A549 (cell line): ENCODE data around the gene TSC22D3. TPM values are rescaled to one million over a fixed set of nuclear protein-coding genes. Genes with fewer than 3 reads are reported as not detected.

Experiments
- ATAC-seq, 2 experiments: fragments of 200-7000 bp in 1 of 2; fragments of >200 bp in 1 of 2; cut with Nextera tagmentation in 1 of 2; cut with Tn5 transposase in 1 of 2; 3 replicates each; pipeline versions ENCODE4 v1.8.0 to v1.9.1; 2018 to 2020; ENCODE audit warnings: mild to moderate bottlenecking in 1 of 2, moderate library complexity in 1 of 2
- CTCF ChIA-PET: fragments of 300-600 bp; sonication (Branson Sonifier 250); formaldehyde crosslinking; extraction: SDS; loops from one replicate; lab custom pipeline; 2021; ENCODE audit warnings: antibody characterized with exemption, inconsistent platforms; lab: Yijun Ruan, JAX
- POLR2A ChIA-PET: fragments of 350-600 bp; formaldehyde crosslinking; extraction: SDS; loops from one replicate; lab custom pipeline; 2021; ENCODE audit warnings: antibody characterized with exemption, inconsistent platforms; lab: Yijun Ruan, JAX
- DNase-seq, 2 experiments: peaks; one replicate each; pipeline versions ENCODE4 v3.0.0 to v3.0.0-alpha.2; 2011 to 2016; ENCODE audit warnings: low read depth in 1 of 2, low spot score in 1 of 2
- FAIRE-seq: peaks from 2 replicates; lab custom pipeline; 2011; peaks lifted over from hg19 to GRCh38; lab: Jason Lieb, UNC
- H3K27ac ChIP-seq, 2 experiments: fragments of >200 bp; sonication (Bioruptor Twin); formaldehyde crosslinking; 3 replicates each; pipeline ENCODE4 v1.5.1; 2016 to 2017
- H3K4me1 ChIP-seq: fragments of >200 bp; sonication (Bioruptor Twin); formaldehyde crosslinking; 3 replicates; pipeline ENCODE4 v1.6.1; 2016
- H3K4me2 ChIP-seq: fragments of >200 bp; sonication (Bioruptor Twin); formaldehyde crosslinking; 3 replicates; pipeline ENCODE4 v1.6.1; 2016
- H3K4me3 ChIP-seq: fragments of >200 bp; sonication (Bioruptor Twin); formaldehyde crosslinking; 3 replicates; pipeline ENCODE4 v1.5.1; 2016
- H3K9me3 ChIP-seq: fragments of >200 bp; sonication (Bioruptor Twin); formaldehyde crosslinking; 3 replicates; pipeline ENCODE4 v1.6.1; 2016
- CBX8 ChIP-seq: fragments of 200-600 bp; sonication (generic); IDR thresholded peaks from 2 replicates; pipeline ENCODE4 v1.6.1; 2016
- EP300 ChIP-seq, 2 experiments: fragments of >200 bp; sonication (Bioruptor Twin); formaldehyde crosslinking; IDR thresholded peaks; 2 replicates in 1 of 2; 3 replicates in 1 of 2; pipeline ENCODE4 v1.6.1; 2016 to 2017
- FOSL2 ChIP-seq, 2 experiments: fragments of 450-650 bp in 1 of 2; fragments of >200 bp in 1 of 2; sonication (Bioruptor Twin) in 1 of 2; formaldehyde crosslinking; IDR thresholded peaks; 2 replicates each; pipeline versions ENCODE4 v1.5.0 to v1.6.1; 2016 to 2020; ENCODE audit warnings: mild to moderate bottlenecking in 1 of 2, moderate library complexity in 1 of 2
- HOXB13 ChIP-seq: fragments of 250-450 bp; sonication (Bioruptor Pico); IDR thresholded peaks from 2 replicates; pipeline ENCODE4 v1.5.0; 2020; ENCODE audit warnings: low read depth, mild to moderate bottlenecking, moderate library complexity
- JUN ChIP-seq, 2 experiments: fragments of >200 bp; sonication (Bioruptor Twin); formaldehyde crosslinking; IDR thresholded peaks; 2 replicates in 1 of 2; 3 replicates in 1 of 2; pipeline ENCODE4 v1.6.1; 2016 to 2017
- KDM1A ChIP-seq: fragments of 200-600 bp; sonication (generic); IDR thresholded peaks from 2 replicates; pipeline ENCODE4 v1.6.1; 2016; ENCODE audit warnings: low read depth, mild to moderate bottlenecking
- MAFK ChIP-seq: fragments of 450-650 bp; IDR thresholded peaks from 2 replicates; pipeline ENCODE4 v1.6.1; 2014; ENCODE audit not compliant: partially characterized antibody
- MYC ChIP-seq: IDR thresholded peaks from 2 replicates; pipeline ENCODE4 v1.6.1; 2012; ENCODE audit warnings: mild to moderate bottlenecking, inconsistent platforms, low read length, improper control_type of control experiment, borderline replicate concordance
- RARB ChIP-seq: fragments of 250-450 bp; sonication (Bioruptor Pico); IDR thresholded peaks from 2 replicates; pipeline ENCODE4 v1.8.0; 2021; ENCODE audit warnings: mild to moderate bottlenecking, moderate library complexity
- RCOR1 ChIP-seq: fragments of 150-350 bp; IDR thresholded peaks from 2 replicates; pipeline ENCODE4 v1.6.1; 2014; ENCODE audit warnings: antibody characterized with exemption, low read length, low read depth
- RFX5 ChIP-seq: fragments of 450-650 bp; IDR thresholded peaks from 2 replicates; pipeline ENCODE4 v1.7.1; 2014; ENCODE audit warnings: antibody characterized with exemption, mild to moderate bottlenecking, moderate library complexity
- RNF2 ChIP-seq: fragments of 200-600 bp; sonication (generic); IDR thresholded peaks from 2 replicates; pipeline ENCODE4 v1.6.1; 2016; ENCODE audit warnings: low read depth, mild to moderate bottlenecking, antibody characterized with exemption, moderate library complexity, borderline replicate concordance
- SMC3 ChIP-seq: fragments of >200 bp; sonication (Bioruptor Twin); formaldehyde crosslinking; IDR thresholded peaks from 3 replicates; pipeline ENCODE4 v1.6.1; 2018; ENCODE audit warnings: inconsistent platforms
- ZNF302 ChIP-seq: fragments of 250-450 bp; sonication (Bioruptor Pico); IDR thresholded peaks from 2 replicates; pipeline ENCODE4 v1.9.0; 2021; ENCODE audit warnings: inconsistent platforms, mild to moderate bottlenecking, moderate library complexity
- ZSCAN20 ChIP-seq: fragments of 250-450 bp; sonication (Bioruptor Pico); IDR thresholded peaks from 2 replicates; pipeline ENCODE4 v1.8.0; 2022; ENCODE audit warnings: mild to moderate bottlenecking, moderate library complexity
- WGBS: methylation state at CpG from one replicate; pipeline ENCODE4 v1.1.6; 2017; ENCODE audit errors: missing lambda C conversion rate; 5-methylcytosine and 5-hydroxymethylcytosine counted together
- polyA plus RNA-seq, 4 experiments: library from polyadenylated mRNA; depleted of rRNA in 3 of 4; stranded (reverse); fragments of >200 nt; fragmentation: RNase III in 1 of 4; extraction: RNeasy Plus Mini Kit Qiagen cat#74134 plus additional on column Dnase treatment in 1 of 4; gene quantifications; 2 replicates in 3 of 4; 3 replicates in 1 of 4; pipeline ENCODE4 v1.2.3, GENCODE V29; 2011 to 2017
- TF ChIP-seq, protein P1 (sequence below): fragments of >200 bp; sonication (Bioruptor Twin); formaldehyde crosslinking; IDR thresholded peaks from 3 replicates; pipeline ENCODE4 v1.6.1; 2016
- TF ChIP-seq, protein P2 (sequence below): fragments of 250-450 bp; sonication (Bioruptor Pico); IDR thresholded peaks from 2 replicates; pipeline ENCODE4 v1.5.0; 2020; ENCODE audit warnings: low read depth, mild to moderate bottlenecking, moderate library complexity
- TF ChIP-seq, protein P3 (sequence below): fragments of 450-650 bp; IDR thresholded peaks from 2 replicates; pipeline ENCODE4 v1.6.1; 2014; ENCODE audit warnings: antibody characterized with exemption
- TF ChIP-seq, protein P4 (sequence below): fragments of 250-450 bp; sonication (Bioruptor Pico); IDR thresholded peaks from 2 replicates; pipeline ENCODE4 v1.5.0; 2021; ENCODE audit warnings: mild to moderate bottlenecking, moderate library complexity, borderline replicate concordance

Gene TSC22D3
- polyA plus RNA-seq, 2 of the 4 experiments (the other 2 are of a cell fraction): 12.2 to 65.4 TPM

DNA sequence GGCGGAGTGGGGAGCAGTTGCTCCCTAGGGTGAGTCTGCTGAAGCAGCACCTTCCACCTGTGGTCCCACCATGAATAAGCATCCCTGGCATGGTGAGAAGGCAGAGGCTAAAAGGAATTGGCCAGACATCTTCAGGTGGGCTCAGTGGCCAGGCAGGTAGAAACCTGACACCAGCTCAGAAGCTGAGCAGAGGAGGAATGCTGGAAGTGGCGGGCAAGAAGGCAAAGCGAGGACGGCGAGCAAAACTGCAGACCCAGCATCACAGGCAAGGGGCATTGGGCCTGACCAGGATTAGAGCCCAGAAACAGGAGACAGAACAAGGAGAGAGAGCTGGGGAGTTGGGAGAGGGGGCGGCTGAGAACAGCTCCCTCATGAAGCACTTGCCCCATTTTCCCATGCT, 25.3 kb downstream of the TSC22D3 start:
- FAIRE-seq (no peak), ATAC-seq (no peak), DNase-seq (no peak)
- Histone ChIP-seq H3K9me3 (no peaks in the 10 kb centered on the region), H3K27ac (no peak overlapping the region), H3K4me1 (peaks cover 11% of the 10 kb centered on the region), H3K4me2 (no peak overlapping the region), H3K4me3 (no peak overlapping the region)
- ChIA-PET CTCF (interaction anchor here (0.6 to 5.6 kb wide), 6 partner anchors 10 to 828 kb away, joined by 3 to 26 read pairs (median 3); partner anchors contain the start of genes NCBP2L and TSC22D3), POLR2A (no interaction called here)
- 91% methylated on average over 6 of the region's 6 CpGs for WGBS
- TF ChIP-seq RARB (CRISPR knock-in tag): no peak
- no peak for TF ChIP-seq HOXB13 (CRISPR knock-in tag)
- TF ChIP-seq, protein P1, sequence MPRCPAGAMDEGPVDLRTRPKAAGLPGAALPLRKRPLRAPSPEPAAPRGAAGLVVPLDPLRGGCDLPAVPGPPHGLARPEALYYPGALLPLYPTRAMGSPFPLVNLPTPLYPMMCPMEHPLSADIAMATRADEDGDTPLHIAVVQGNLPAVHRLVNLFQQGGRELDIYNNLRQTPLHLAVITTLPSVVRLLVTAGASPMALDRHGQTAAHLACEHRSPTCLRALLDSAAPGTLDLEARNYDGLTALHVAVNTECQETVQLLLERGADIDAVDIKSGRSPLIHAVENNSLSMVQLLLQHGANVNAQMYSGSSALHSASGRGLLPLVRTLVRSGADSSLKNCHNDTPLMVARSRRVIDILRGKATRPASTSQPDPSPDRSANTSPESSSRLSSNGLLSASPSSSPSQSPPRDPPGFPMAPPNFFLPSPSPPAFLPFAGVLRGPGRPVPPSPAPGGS: no peak
- TF ChIP-seq ZNF302 (CRISPR knock-in tag): no peak
- TF ChIP-seq, protein P2, sequence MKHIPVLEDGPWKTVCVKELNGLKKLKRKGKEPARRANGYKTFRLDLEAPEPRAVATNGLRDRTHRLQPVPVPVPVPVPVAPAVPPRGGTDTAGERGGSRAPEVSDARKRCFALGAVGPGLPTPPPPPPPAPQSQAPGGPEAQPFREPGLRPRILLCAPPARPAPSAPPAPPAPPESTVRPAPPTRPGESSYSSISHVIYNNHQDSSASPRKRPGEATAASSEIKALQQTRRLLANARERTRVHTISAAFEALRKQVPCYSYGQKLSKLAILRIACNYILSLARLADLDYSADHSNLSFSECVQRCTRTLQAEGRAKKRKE: no peak
- TF ChIP-seq RNF2: no peak
- no peak for TF ChIP-seq MYC
- no peak for TF ChIP-seq FOSL2 (IDR thresholded peaks at IDR 0.05)
- TF ChIP-seq FOSL2 (CRISPR knock-in tag; IDR thresholded peaks at IDR 0.05): no peak
- no peak for TF ChIP-seq SMC3
- no peak for TF ChIP-seq RFX5
- no peak for TF ChIP-seq RCOR1
- no peak for TF ChIP-seq CBX8
- no peak for TF ChIP-seq EP300 (IDR thresholded peaks at IDR 0.05)
- no peak for TF ChIP-seq MAFK
- TF ChIP-seq JUN (IDR thresholded peaks at IDR 0.05): no peak

DNA sequence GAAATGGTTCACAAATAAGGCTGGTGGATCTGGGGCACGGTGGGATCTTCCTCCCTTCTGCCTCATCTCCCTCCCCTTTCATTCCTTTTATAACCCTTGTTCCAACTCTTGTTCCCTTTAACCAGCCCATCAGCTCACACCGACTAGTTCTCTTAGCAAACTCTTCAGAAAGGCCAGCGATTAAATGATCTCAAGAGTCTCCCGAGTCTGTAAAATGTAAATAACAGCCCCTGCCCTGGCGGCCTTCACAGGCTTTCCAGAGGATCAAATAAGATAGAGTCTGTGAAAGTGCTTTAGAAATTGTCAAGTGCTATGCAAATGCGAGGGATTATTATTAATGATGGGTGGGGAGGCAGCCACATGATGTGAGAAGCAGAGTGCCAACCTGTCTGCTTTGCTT, 27.1 kb downstream of the TSC22D3 start:
- peaks cover 11% of the 10 kb centered on the region for H3K4me1 ChIP-seq
- no peak for FAIRE-seq
- CTCF ChIA-PET: interaction anchor here (1.2 to 5.6 kb wide), 3 partner anchors 10 to 31 kb away, joined by 4 to 26 read pairs (median 6); partner anchors contain the start of genes NCBP2L and TSC22D3

More for the DNA sequence above, 27.1 kb downstream of the TSC22D3 start:
- POLR2A ChIA-PET: no interaction called here
- Histone ChIP-seq H3K4me2 (no peak overlapping the region), H3K9me3 (no peaks in the 10 kb centered on the region), H3K4me3 (no peak overlapping the region), H3K27ac (no peak overlapping the region; a peak in 1 of 6 replicates)
- ATAC-seq: no peak
- WGBS: 73% methylated on average over 6 of the region's 6 CpGs
- DNase-seq: no peak
- TF ChIP-seq, protein P3, sequence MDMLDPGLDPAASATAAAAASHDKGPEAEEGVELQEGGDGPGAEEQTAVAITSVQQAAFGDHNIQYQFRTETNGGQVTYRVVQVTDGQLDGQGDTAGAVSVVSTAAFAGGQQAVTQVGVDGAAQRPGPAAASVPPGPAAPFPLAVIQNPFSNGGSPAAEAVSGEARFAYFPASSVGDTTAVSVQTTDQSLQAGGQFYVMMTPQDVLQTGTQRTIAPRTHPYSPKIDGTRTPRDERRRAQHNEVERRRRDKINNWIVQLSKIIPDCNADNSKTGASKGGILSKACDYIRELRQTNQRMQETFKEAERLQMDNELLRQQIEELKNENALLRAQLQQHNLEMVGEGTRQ: no peak
- TF ChIP-seq, protein P4, sequence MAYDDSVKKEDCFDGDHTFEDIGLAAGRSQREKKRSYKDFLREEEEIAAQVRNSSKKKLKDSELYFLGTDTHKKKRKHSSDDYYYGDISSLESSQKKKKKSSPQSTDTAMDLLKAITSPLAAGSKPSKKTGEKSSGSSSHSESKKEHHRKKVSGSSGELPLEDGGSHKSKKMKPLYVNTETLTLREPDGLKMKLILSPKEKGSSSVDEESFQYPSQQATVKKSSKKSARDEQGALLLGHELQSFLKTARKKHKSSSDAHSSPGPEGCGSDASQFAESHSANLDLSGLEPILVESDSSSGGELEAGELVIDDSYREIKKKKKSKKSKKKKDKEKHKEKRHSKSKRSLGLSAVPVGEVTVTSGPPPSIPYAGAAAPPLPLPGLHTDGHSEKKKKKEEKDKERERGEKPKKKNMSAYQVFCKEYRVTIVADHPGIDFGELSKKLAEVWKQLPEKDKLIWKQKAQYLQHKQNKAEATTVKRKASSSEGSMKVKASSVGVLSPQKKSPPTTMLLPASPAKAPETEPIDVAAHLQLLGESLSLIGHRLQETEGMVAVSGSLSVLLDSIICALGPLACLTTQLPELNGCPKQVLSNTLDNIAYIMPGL (CRISPR knock-in tag): no peak
- TF ChIP-seq, protein P2: no peak
- TF ChIP-seq EP300 (IDR thresholded peaks at IDR 0.05) (no peak), RNF2 (no peak), ZSCAN20 (CRISPR knock-in tag) (no peak), KDM1A (no peak)
